ENCODE results near the gene RERE.
"Not testable (repeated sequence)": the region's sequence is repeated elsewhere in the genome, so short reads cannot be mapped to it uniquely, and the experiment has no call there.

Gene RERE

GRCh38 chr1:8533907-8534306 is 283.5 kb downstream of the RERE start:
- no peak for DNase-seq

GRCh38 chr1:8533124-8533523 is 284.3 kb downstream of the RERE start:
- no peak for DNase-seq

- DNase-seq = no peak
These were observed 287.5 kb downstream of the RERE start for GRCh38 chr1:8529901-8530300.

GRCh38 chr1:8527941-8528340 is 289.5 kb downstream of the RERE start:
- DNase-seq = no peak

GRCh38 chr1:8525558-8526275 is 291.7 kb downstream of the RERE start:
- peak; percentile 92 for DNase-seq

GRCh38 chr1:8525216-8525557 is 292.3 kb downstream of the RERE start:
- no peak for DNase-seq

GRCh38 chr1:8524627-8525157 is 292.7 kb downstream of the RERE start:
- DNase-seq = no peak

GRCh38 chr1:8523666-8524206 is 293.7 kb downstream of the RERE start:
- DNase-seq = peak; percentile 36

GRCh38 chr1:8520483-8520966 is 296.9 kb downstream of the RERE start:
- no peak for DNase-seq

GRCh38 chr1:8519167-8519566 is 298.3 kb downstream of the RERE start:
- DNase-seq = no peak

GRCh38 chr1:8518490-8518801 is 299.0 kb downstream of the RERE start:
- DNase-seq = no peak

GRCh38 chr1:8517661-8518489 is 299.6 kb downstream of the RERE start:
- no peak for DNase-seq

- DNase-seq = no peak
These were observed 300.5 kb downstream of the RERE start for GRCh38 chr1:8516793-8517556.

- no peak for DNase-seq
These were observed 301.1 kb downstream of the RERE start for GRCh38 chr1:8516278-8516777.

- DNase-seq = no peak
These were observed 304.9 kb downstream of the RERE start for GRCh38 chr1:8512504-8512903.

GRCh38 chr1:8510041-8510823 is 307.2 kb downstream of the RERE start:
- peak; percentile 82 for DNase-seq

GRCh38 chr1:8509579-8509978 is 307.9 kb downstream of the RERE start:
- no peak for DNase-seq

- no peak for DNase-seq
These were observed 310.3 kb downstream of the RERE start for GRCh38 chr1:8506995-8507615.

GRCh38 chr1:8506456-8506855 is 311.0 kb downstream of the RERE start:
- no peak for DNase-seq

GRCh38 chr1:8503842-8504241 is 313.6 kb downstream of the RERE start:
- DNase-seq = no peak

- not testable (repeated sequence) for DNase-seq
These were observed 314.5 kb downstream of the RERE start for GRCh38 chr1:8502949-8503348.
